ENCODE results near the gene S1PR1.
"Not testable (repeated sequence)": the region's sequence is repeated elsewhere in the genome, so short reads cannot be mapped to it uniquely, and the experiment has no call there.

The S1PR1 gene

GRCh38 chr1:101200513-101200912 is 36.3 kb upstream of the S1PR1 start:
- ChIA-PET CTCF (no interaction called here), POLR2A (no interaction called here)
- no peak for TF ChIP-seq SUZ12 (IDR thresholded peaks at IDR 0.05)
- TF ChIP-seq FOXM1 (IDR thresholded peaks at IDR 0.05; ENCODE audit: borderline replicate concordance): no peak
- no peak for TF ChIP-seq ELF4 (IDR thresholded peaks at IDR 0.05)
- no peak for TF ChIP-seq HDGF (IDR thresholded peaks at IDR 0.05; ENCODE audit: borderline replicate concordance)
- no peak for TF ChIP-seq LEF1 (IDR thresholded peaks at IDR 0.05; ENCODE audit: borderline replicate concordance)
- no peak for TF ChIP-seq BHLHE40 (IDR thresholded peaks at IDR 0.05; ENCODE audit: borderline replicate concordance)
- no peak for TF ChIP-seq L3MBTL2 (conservative IDR thresholded peaks at IDR 0.05)
- TF ChIP-seq ZNF384 (IDR thresholded peaks at IDR 0.05): no peak
- no peak for TF ChIP-seq TARDBP (IDR thresholded peaks at IDR 0.05)
- TF ChIP-seq FOXK2 (IDR thresholded peaks at IDR 0.05): no peak
- TF ChIP-seq FOXA1 (IDR thresholded peaks at IDR 0.05): no peak
- TF ChIP-seq CTBP1 (IDR thresholded peaks at IDR 0.05; ENCODE audit: borderline replicate concordance): no peak
- TF ChIP-seq PKNOX1 (IDR thresholded peaks at IDR 0.05): no peak
- TF ChIP-seq ARNT (IDR thresholded peaks at IDR 0.05): no peak
- no peak for TF ChIP-seq SP1 (IDR thresholded peaks at IDR 0.05)
- no peak for TF ChIP-seq NFRKB (IDR thresholded peaks at IDR 0.05)
- no peak for DNase-seq (ENCODE audit: extremely low spot score)

- ChIA-PET CTCF (interaction anchor here (0.6 to 1.2 kb wide), 2 partner anchors 12 to 15 kb away, joined by 3 read pairs; no protein-coding TSS in a partner anchor), POLR2A (no interaction called here)
- no peak for DNase-seq (ENCODE audit: extremely low spot score)
- no peak for TF ChIP-seq TARDBP (IDR thresholded peaks at IDR 0.05)
- TF ChIP-seq L3MBTL2 (conservative IDR thresholded peaks at IDR 0.05): no peak
- no peak for TF ChIP-seq FOXK2 (IDR thresholded peaks at IDR 0.05)
- TF ChIP-seq SUZ12 (IDR thresholded peaks at IDR 0.05): no peak
These were observed 32.8 kb upstream of the S1PR1 start for GRCh38 chr1:101203820-101204540.

DNA sequence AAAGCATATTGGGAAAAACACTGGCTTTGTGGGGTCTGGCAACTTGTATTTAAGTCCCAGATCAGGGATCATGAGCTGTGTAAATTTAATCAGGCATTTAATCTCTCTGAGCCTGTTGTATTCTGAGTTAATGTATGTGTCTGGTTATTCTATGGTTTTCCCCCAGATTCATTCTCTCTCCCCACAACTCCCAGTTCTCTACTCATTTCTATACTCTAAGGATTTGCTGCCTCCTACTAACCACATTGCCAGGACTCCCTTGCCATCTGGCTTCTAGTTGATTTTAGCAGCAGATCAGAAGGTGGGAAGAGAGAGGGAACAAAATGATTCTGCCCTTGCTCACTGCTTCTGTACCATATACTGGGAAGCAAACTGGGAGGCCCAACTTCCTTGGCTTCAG is 31.4 kb upstream of the S1PR1 start:
- CTCF ChIA-PET: no interaction called here

DNA sequence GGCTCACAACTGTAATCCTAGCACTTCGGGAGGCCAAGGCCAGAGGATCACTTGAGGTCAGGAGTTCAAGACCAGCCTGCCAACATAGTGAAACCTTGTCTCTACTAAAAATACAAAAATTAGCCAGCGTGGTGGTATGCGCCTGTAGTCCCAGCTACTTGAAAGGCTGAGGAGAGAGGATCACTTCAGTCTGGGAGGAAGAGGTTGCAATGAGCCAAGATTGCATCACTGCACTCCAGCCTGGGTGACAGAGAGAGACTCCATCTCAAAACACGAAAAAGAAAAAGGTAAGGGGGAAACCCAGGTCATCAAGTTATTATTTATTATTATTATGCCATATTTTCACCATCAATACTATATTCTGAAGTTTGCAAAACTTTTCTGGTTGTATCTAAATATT is 30.7 kb upstream of the S1PR1 start:
- POLR2A ChIA-PET; CTCF ChIA-PET; DNase-seq (ENCODE audit: extremely low spot score): not testable (repeated sequence)

More for the DNA sequence above, 31.4 kb upstream of the S1PR1 start:
- TF ChIP-seq SP1 (IDR thresholded peaks at IDR 0.05) (no peak), TARDBP (IDR thresholded peaks at IDR 0.05) (no peak), PKNOX1 (IDR thresholded peaks at IDR 0.05) (no peak), FOXM1 (IDR thresholded peaks at IDR 0.05; ENCODE audit: borderline replicate concordance) (no peak), BHLHE40 (IDR thresholded peaks at IDR 0.05; ENCODE audit: borderline replicate concordance) (no peak), CTBP1 (IDR thresholded peaks at IDR 0.05; ENCODE audit: borderline replicate concordance) (no peak), LEF1 (IDR thresholded peaks at IDR 0.05; ENCODE audit: borderline replicate concordance) (no peak), HDGF (IDR thresholded peaks at IDR 0.05; ENCODE audit: borderline replicate concordance) (no peak), FOXA1 (IDR thresholded peaks at IDR 0.05) (no peak), ARNT (IDR thresholded peaks at IDR 0.05) (no peak)
- DNase-seq (ENCODE audit: extremely low spot score): no peak
- POLR2A ChIA-PET: no interaction called here

- POLR2A ChIA-PET; CTCF ChIA-PET; DNase-seq (ENCODE audit: extremely low spot score): not testable (repeated sequence)
These were observed 29.5 kb upstream of the S1PR1 start for GRCh38 chr1:101207271-101207670.

DNA sequence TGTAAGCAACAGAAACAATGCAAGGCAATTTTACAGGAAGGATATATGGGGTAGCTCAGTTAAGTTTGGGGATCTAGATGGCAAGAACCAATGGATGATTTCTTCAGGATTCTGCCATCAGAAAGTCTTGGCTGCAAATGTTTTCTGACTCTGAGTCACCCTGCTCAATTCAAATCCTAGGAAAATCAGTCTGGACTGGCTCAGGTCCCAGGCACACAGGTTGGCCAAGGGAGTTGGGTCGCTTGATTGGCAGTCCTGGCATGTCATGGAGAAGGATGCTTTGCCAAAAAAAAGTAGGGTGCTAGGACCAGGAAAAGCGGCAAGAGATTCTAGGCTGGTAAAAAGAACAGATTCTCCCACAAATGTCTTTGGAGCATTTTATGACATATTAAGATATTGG is 28.9 kb upstream of the S1PR1 start:
- no peak for DNase-seq (ENCODE audit: extremely low spot score)
- ChIA-PET POLR2A (no interaction called here), CTCF (no interaction called here)
- TF ChIP-seq FOXM1 (IDR thresholded peaks at IDR 0.05; ENCODE audit: borderline replicate concordance) (no peak), TARDBP (IDR thresholded peaks at IDR 0.05) (no peak), SP1 (IDR thresholded peaks at IDR 0.05) (no peak), BHLHE40 (IDR thresholded peaks at IDR 0.05; ENCODE audit: borderline replicate concordance) (no peak), SUZ12 (IDR thresholded peaks at IDR 0.05) (no peak), ELF4 (IDR thresholded peaks at IDR 0.05) (no peak), CTBP1 (IDR thresholded peaks at IDR 0.05; ENCODE audit: borderline replicate concordance) (no peak), HDGF (IDR thresholded peaks at IDR 0.05; ENCODE audit: borderline replicate concordance) (no peak), NFRKB (IDR thresholded peaks at IDR 0.05) (no peak), L3MBTL2 (conservative IDR thresholded peaks at IDR 0.05) (no peak), ARNT (IDR thresholded peaks at IDR 0.05) (no peak), FOXK2 (IDR thresholded peaks at IDR 0.05) (no peak), PKNOX1 (IDR thresholded peaks at IDR 0.05) (no peak), ZNF384 (IDR thresholded peaks at IDR 0.05) (no peak), LEF1 (IDR thresholded peaks at IDR 0.05; ENCODE audit: borderline replicate concordance) (no peak), FOXA1 (IDR thresholded peaks at IDR 0.05) (no peak)

Measured in HEK293T (cell line).